ENCODE data around the gene PITPNM3.

PITPNM3 gene

GRCh38 chr17:6423931-6424330 is 132.4 kb downstream of the PITPNM3 start:
- Histone ChIP-seq H3K4me3 (ENCODE audit: low read depth in 1 of 2, low read length in 1 of 2) (no peak overlapping the region), H3K36me3 (no peaks in the 10 kb centered on the region), H3K9me3 (no peaks in the 10 kb centered on the region), H3K27me3 (peaks cover 34% of the 10 kb centered on the region), H3K4me1 (ENCODE audit: control insufficient read depth in 1 of 2, insufficient read depth in 1 of 2, low read depth in 1 of 2, low read length in 1 of 2) (no peaks in the 10 kb centered on the region), H3K27ac (no peak overlapping the region)
- TF ChIP-seq, protein P1, sequence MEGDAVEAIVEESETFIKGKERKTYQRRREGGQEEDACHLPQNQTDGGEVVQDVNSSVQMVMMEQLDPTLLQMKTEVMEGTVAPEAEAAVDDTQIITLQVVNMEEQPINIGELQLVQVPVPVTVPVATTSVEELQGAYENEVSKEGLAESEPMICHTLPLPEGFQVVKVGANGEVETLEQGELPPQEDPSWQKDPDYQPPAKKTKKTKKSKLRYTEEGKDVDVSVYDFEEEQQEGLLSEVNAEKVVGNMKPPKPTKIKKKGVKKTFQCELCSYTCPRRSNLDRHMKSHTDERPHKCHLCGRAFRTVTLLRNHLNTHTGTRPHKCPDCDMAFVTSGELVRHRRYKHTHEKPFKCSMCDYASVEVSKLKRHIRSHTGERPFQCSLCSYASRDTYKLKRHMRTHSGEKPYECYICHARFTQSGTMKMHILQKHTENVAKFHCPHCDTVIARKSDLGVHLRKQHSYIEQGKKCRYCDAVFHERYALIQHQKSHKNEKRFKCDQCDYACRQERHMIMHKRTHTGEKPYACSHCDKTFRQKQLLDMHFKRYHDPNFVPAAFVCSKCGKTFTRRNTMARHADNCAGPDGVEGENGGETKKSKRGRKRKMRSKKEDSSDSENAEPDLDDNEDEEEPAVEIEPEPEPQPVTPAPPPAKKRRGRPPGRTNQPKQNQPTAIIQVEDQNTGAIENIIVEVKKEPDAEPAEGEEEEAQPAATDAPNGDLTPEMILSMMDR (IDR thresholded peaks at IDR 0.05), result no peak

- Histone ChIP-seq H3K4me1 (ENCODE audit: control insufficient read depth in 1 of 2, insufficient read depth in 1 of 2, low read depth in 1 of 2, low read length in 1 of 2) (no peaks in the 10 kb centered on the region), H3K27me3 (peaks cover 32% of the 10 kb centered on the region), H3K9me3 (no peaks in the 10 kb centered on the region), H3K27ac (no peak overlapping the region), H3K36me3 (no peaks in the 10 kb centered on the region), H3K4me3 (ENCODE audit: low read depth in 1 of 2, low read length in 1 of 2) (no peak overlapping the region)
- TF ChIP-seq, protein P1 (IDR thresholded peaks at IDR 0.05), result no peak
Measured at GRCh38 chr17:6422654-6423241, 133.6 kb downstream of the PITPNM3 start.

DNA sequence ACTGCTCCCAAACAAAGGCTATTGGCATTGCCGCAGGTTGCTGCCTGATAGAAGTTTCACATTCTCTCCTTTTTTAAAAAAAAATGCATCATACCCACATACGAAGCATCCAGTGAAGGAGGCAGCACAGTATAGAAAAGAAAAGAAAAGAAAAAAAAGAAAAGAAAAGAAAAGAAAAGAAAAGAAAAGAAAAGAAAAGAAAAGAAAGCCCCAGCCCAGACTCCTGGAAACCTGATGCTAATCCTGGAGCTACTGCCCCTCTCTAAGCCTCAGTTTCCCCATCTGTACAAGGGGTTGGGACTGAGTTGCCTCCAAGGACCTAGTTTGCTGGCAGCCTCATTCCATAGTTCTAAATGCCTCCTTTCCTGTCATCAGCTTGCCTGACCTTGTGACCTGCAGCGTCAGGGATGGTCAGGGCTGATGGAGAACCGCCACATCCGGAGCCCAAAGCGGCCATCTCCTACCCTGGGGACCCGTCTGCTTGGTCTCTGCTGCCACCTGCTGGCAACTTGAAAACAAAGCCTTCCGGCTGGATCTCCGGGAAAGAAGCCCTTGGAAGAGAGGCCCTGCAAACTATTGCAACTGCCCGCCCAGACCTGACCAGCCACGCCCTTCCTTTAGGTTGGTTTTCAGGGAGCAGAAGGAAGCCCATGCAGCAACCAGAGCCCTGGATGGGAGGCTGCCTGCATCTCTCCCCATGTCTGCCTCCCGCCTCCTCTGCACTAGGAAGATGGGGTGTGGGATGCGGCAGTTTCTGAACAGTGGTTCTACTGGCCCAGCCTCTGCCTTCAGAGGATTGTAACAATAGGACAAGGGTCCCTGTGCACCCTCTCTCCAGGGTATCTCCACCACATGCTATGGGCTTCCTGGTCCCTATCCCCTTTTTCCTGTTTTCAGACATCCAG is 134.4 kb downstream of the PITPNM3 start:
- Histone ChIP-seq H3K36me3 (no peaks in the 10 kb centered on the region), H3K9me3 (no peaks in the 10 kb centered on the region), H3K4me3 (ENCODE audit: low read depth in 1 of 2, low read length in 1 of 2) (no peak overlapping the region), H3K27ac (no peak overlapping the region), H3K27me3 (peaks cover 25% of the 10 kb centered on the region), H3K4me1 (ENCODE audit: control insufficient read depth in 1 of 2, insufficient read depth in 1 of 2, low read depth in 1 of 2, low read length in 1 of 2) (no peaks in the 10 kb centered on the region)
- TF ChIP-seq, protein P1 (IDR thresholded peaks at IDR 0.05), result peak; percentile 69

GRCh38 chr17:6420173-6420641 is 136.1 kb downstream of the PITPNM3 start:
- Histone ChIP-seq H3K27me3 (peaks cover 25% of the 10 kb centered on the region), H3K4me1 (ENCODE audit: control insufficient read depth in 1 of 2, insufficient read depth in 1 of 2, low read depth in 1 of 2, low read length in 1 of 2) (no peaks in the 10 kb centered on the region), H3K27ac (no peak overlapping the region), H3K9me3 (no peaks in the 10 kb centered on the region), H3K36me3 (no peaks in the 10 kb centered on the region), H3K4me3 (ENCODE audit: low read depth in 1 of 2, low read length in 1 of 2) (no peak overlapping the region)
- TF ChIP-seq, protein P1 (IDR thresholded peaks at IDR 0.05), result no peak

DNA sequence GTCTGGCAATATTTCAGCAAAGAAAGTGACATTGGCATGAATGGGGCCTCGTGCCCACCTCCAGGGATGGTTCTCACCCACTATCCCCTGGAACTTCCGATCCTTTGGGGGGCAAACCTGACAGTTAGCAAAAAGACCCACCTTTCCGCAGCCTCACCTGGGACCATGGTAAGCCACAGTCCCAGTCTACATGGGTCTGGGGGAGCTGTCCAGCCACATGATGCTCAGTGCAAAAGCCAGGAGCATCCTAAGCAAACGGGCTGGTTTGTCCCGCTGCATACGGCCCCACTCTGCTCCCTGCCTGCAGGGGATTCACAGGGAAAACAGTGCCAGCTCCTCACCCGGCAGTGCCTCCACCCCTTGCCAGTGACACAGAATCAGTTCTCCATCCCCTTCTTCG is 140.7 kb downstream of the PITPNM3 start:
- Histone ChIP-seq H3K4me3 (ENCODE audit: low read depth in 1 of 2, low read length in 1 of 2) (no peak overlapping the region), H3K9me3 (no peaks in the 10 kb centered on the region), H3K27me3 (peaks cover 10% of the 10 kb centered on the region), H3K4me1 (ENCODE audit: control insufficient read depth in 1 of 2, insufficient read depth in 1 of 2, low read depth in 1 of 2, low read length in 1 of 2) (no peaks in the 10 kb centered on the region), H3K36me3 (no peaks in the 10 kb centered on the region), H3K27ac (no peak overlapping the region)
- TF ChIP-seq, protein P1 (IDR thresholded peaks at IDR 0.05), result no peak
